CD4-positive, alpha-beta T cell treated with Interleukin-15 for 1 hour (primary cell): Measurements from ENCODE around the gene TEX14.
A peak's percentile ranks its signal among the peaks of the same experiment; 100 is the strongest.
"Not testable (repeated sequence)": the region's sequence is repeated elsewhere in the genome, so short reads cannot be mapped to it uniquely, and the experiment has no call there.

Experiments
- DNase-seq: peaks from one replicate; pipeline ENCODE4 v3.0.0-alpha.2; 2020

Gene TEX14

DNA sequence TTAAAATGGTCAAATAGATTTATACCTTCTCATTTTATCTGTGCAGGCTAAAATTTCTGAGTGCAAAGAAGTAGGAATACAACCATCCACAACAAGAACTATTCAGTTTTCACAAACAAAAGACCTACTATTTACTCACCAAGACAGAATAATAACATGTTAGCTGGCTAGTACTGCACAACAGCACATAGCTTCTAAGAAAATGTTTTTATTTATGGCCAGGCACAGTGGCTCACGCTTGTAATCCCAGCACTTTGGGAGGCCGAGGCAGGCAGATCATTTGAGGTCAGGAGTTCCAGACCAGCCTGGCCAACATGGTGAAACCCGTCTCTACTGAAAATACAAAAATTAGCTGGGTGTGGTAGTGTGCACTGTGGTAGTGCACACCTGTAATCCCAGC lies 136.7 kb downstream of the TEX14 start:
- not testable (repeated sequence) for DNase-seq

DNA sequence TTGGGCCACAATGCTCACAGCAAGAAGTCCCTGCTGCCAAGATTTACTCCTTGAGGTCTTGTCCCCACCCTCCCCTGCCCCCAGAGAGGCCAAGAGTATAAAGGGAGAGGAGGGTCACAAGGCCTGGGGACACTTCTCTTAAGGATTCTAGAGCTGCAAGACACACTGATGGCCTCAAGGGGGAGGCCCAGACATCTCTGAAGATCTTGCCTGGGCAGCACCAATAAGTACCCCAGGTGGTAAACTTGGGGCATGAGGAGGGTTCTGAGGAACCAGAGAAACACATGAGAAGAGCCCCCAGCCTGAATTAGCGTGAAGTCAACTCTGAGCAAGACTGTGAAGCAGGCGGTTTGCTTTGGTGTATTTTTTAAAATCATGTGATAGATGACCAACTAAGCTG lies 150.6 kb downstream of the TEX14 start:
- DNase-seq, result no peak

DNA sequence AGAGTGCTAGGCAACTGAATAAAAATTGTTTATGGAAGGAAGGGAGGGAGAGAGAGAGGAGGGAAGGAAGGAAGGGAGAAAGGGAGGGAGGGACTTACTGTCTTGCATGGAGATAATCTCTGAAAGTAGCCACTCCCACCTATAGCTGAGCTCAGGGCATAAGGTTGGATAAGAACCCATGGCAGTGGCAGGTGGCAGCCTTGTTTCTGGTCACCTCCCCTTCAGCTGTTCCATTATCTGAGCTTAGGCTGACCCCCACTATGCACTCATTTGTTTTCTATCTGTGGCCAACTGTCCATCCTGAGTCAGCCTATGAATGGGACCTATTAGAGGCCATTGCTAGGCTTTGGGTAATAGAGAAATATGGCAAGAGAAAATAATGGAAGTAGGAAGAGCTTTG lies 152.1 kb downstream of the TEX14 start:
- DNase-seq, result no peak

DNA sequence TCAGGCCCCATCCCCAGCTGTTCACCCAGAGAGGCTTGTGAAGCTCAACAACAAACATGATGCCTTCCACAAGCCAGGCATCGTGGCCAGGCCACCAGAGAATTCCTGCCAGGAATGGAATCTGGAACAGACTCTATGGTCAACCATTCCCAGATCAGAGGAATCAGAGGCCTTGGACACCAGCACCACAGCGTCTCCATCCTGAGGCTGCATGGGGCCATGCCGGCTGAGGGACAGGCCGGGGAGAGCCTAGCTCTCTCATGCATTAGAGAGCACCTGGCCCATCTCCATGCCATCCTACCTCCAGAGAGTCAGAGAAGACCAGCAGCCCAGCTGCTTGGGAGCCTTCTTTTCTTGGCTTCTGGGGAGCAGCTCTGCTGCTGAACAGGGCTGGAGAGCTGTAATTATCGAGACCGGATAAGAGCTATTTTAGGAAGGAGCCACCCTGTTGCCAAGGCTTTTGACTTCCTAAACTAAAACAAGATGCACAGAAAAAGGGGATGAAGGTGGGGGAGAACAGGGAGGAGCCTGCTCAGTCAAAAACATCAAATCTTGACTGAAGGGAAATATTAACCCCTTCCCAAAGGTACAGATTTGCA lies 152.9 kb downstream of the TEX14 start:
- no peak for DNase-seq

DNA sequence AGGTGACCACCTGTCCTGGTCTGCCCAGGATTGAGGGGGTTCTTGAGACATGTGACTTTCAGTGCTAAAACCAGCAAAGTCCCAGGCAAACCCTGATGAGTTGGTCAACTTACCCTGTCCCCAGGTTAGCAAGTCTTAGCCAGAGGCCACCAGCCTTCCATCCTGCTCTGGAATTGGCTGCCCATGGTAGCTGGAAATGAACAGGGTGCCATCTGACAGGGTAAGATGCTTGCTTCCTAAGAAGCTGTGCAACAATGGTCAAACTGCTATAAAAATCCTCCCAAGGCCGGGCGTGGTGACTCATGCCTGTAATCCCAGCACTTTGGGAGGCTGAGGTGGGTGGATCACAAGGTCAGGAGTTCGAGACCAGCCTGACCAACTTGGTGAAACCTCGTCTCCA lies 154.6 kb downstream of the TEX14 start:
- no peak for DNase-seq

DNA sequence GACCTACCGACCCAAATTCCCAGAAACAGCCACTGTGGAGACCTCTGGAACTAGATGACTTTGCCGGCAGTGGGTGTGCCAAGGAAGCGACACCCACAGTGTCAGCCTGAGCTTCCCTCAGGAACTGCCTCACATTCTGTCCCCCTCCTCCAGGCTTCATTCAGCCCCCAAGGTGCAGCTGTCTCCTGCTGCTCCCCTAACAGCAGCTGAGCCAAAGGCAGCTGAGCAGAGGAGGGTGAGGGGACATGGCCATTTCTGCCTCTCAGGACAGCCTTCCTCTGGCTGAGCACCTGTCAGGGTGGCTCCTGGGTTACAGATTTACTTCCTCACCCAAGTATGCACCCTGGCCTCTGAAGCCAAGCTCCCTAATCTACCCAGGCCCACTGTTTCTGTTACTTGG lies 155.3 kb downstream of the TEX14 start:
- DNase-seq, result no peak

DNA sequence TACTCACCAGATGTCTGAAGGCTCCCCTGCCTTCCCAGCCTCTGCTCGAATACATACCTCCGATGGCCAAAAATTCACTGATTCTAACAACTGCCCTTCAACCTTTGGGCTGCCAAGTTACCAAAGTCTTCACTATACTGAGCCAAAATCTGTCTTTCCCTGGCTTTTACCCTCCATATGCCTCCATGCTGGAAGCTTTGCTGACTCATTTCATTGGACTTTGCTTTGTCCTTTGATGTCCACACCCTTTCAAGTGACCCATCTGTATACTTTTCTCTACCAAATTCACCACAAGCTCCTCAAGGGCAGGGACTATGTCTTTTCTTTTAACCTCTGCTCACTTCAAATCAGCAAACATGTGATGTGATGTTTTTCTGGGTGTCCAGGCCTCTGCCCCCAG lies 156.4 kb downstream of the TEX14 start:
- DNase-seq, result no peak

DNA sequence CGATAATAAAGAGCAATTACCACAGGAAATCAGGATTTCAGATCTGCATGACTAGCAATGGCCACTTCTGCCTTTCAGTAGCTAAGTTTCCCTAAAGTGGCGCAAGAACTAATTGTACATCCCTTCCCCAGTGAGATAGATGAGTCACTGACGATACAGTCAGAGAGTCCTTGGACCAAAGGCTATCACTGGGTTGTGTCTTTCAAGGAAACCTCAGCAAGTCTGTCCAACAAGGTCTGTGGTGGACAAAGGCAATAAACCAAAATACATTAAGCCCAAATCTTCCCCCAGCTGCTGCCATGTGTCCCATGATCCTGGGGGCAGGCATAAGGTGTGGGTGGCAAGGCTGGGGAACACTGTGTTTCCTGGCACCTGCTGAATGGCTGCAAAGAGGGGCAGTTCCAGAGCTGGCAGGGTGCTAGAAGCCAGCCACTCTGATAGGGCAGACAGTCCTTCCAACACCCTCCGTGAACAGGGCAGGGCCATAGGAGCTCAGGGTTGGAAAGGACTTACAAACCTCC lies 156.9 kb downstream of the TEX14 start:
- peak; percentile 32 for DNase-seq

DNA sequence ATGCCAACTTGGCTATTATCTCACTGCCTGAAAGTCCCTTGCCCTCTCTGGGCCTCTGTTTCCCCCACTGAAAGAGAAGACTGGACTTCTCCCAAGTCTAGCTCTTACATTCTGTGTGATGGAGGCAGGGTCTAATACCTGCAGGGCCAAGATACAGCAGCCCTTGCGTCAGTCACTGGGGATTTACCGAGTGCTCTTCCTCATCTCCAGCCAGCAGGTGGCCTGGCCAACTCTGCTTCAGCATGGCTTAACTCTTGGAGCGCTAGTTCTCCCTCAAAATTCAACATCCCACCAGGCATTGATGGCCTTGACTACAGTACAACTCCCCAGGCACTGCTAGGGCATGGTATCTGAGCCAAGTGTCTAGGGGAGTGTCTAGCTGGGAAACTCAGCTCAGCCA lies 157.5 kb downstream of the TEX14 start:
- DNase-seq, result no peak

DNA sequence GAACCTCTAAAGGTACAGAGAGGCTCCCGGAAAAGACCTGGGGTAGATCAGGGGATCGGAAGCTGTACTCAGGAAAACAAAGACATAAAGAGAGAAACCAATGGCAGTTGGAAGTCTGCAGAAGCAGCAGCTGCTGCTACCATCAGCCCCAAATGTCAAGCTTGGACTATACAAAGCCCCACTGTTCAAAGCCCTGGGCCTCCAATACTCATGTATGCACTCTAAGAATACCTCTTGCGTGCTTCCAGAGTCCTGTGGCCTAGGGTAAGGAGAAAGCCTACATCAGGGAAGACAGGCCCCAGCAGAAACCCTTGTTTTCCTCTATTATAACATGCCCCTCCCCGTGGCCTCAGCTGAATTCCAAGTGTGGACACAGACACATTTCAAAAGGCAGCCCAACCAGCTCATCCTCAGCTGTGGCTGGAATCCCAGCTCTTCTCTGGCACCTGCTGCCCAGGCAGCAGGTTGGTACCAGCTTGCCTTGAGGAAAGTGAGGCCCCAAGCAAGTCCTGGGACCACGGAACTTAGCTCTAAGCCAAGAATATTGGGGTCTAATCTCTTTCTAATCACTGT lies 158.1 kb downstream of the TEX14 start:
- no peak for DNase-seq

DNA sequence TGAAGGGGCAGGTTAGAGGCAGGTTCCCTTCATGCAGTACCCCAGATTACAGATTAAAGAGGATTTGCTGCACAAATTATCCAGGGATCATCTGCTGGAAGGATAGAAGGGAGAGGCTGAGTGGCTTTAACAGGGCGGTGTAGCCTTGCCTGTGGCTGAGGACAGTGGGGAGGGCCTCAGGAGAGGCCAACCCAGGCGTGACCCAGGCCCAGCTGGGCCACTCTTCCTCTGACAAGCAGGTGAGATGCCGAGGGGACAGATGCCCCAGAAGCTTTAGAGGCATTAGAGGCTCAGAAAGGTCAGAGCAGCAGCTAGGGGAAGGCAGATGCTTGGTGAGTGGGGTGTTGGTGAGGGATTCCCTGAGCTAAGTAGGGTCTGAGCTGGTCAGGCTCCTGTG lies 159.3 kb downstream of the TEX14 start:
- DNase-seq, result no peak

DNA sequence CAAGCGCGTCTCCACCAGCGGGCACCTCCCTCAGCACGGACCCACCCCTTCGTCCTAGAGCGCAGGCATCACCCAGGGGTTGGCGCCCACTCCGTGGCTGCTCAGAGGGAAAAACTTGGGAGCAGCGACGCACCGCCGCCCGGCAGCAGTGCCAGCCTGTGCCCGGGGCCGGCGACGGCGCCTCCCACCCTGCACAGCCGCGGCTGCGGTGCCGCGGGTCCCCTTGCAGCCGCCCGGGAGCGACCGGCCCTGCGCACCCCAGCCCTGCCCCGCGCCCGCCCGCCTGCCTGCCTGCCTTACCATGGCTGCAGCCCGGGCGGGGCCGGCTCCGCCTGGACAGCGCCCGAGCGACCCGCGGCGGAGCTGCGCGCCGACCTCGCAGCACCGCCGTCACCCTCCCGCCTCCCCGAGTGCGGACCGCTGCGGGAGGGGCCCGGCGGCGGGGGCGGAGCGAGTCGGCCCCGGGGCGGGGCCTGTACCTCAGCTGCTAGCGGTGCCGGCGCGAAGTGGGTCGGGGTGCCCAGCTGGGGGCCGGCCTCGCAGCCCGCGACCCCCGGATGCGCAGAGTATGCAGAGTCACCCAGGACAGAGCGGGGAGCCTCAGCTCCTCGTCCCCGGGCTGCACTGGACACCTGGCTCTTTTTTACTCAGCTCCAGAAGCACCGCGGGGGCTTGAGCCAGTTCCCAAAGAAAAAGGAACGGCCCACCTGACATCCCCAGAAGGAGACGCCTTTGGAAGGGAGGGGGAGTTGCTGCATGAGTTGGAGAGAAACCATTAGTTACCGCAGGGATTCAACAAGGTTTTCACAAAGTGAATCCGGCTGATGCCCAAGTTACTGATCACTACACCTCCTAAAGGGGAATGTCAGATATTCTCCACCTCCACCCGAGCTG lies 159.9 kb downstream of the TEX14 start:
- DNase-seq, result peak; percentile 60

DNA sequence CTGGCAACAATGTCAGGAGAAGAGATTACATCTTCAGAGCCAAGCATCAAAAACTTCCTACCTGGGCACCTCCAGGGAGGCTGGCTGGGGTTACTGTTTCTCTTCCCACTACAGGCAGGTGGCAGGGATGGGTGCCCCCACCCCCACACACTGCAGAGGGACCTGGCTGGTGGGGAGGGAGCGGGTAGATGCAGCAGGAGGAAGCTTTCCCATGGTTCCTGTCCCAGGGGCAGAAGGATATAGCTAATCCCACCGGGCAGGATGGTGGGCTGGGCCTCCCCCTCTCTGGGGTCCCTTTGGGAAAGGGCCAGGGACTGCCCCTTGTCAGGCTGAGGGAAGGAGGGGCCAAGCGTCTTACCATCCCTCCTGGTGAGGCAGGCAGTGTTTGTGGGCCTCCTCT lies 160.7 kb downstream of the TEX14 start:
- DNase-seq, result no peak

DNA sequence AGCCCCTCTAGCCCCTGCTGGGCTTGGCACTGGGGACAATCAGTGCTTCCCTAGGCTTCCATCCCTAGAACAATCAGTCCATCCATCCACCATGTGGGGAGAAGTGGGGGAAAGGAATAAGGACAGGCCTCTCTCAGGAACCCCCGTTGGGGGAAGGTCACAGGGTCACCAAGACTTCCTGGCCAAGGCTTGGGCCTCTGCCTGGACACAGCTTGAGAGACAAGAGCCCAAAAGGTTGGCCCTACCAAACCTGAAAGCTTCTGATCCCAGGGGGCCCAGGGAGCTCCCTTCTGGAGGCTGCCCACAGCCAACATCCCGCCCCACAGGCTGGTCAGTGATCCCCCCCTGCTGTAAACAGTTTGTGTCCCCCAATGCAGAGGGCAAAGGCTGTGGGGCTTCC lies 161.2 kb downstream of the TEX14 start:
- DNase-seq, result no peak

DNA sequence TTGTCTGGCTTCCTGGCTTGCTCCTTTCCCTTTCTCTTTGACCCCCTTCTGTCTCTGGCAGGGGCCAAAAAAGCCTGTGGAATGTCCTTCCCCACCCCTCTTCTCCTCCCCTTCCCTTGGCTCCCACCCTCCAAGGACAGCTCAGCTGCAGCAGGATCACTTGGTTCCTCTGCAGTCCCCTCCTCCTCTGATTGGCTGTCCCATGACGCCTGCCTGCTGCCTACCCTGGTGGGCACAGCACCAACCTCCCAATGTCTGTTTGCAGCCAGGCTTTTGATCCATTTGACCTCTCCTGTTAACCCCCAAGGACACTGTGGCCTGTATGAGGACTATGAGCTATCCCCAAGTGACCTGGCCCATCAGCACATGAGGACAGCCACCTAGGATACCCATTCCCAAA lies 162.6 kb downstream of the TEX14 start:
- no peak for DNase-seq

DNA sequence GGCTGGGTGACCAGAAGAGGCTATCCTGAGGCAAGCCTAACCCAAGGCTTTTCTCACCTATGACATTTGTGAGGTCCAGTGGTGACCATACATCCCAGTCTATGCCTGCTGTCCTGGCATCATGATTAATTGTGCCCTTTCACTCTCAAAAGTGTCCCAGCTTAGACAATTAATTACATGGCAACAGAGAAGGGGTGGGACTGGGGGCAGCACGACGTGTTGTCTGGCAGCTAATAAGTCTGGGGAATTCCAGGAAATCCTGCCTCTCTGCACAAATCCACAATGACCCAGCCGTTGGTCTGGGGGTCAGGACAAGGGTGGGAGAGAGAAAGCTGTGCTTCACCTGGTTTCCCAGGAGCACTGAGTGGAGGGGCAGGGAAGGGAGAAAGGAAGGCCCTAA lies 163.4 kb downstream of the TEX14 start:
- DNase-seq, result no peak

DNA sequence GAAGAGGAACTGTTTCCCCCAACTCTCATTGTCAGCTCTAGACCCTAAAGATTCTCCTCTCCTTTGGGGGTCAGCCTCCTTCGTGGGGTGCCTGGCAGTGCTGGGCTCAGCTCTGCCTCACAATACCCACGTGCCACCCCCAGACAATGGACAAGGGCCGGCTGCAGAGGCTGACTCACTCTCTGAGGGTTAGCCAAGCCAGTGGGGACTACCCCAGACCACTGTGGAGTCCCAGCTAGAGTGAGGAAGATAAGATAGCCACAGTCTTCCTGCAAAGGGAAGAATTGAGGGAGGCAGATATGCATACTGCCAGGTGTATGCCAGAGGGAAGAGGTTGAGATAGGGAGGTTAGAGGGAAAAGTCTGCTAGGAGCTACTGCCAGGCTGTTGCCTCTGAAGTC lies 163.9 kb downstream of the TEX14 start:
- no peak for DNase-seq

DNA sequence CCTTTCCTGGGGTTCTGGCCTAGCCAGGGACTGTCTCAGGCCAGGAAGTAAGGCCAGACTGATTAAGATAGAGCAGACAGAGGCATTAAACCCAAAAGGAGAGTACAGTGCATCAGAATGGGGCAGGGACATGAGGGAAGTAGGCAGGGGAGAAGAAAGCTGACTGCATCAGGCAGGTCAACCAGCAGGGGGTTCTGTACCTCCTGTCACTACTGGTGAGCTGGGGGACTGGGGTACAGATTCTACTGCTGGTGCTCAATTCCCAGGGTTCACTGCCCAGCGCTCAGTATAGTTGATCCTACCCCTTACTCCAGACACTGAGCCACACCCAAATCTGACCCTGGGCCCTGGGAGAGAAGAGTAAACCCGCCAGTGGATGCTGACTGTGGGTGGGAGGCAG lies 164.5 kb downstream of the TEX14 start:
- DNase-seq, result no peak

DNA sequence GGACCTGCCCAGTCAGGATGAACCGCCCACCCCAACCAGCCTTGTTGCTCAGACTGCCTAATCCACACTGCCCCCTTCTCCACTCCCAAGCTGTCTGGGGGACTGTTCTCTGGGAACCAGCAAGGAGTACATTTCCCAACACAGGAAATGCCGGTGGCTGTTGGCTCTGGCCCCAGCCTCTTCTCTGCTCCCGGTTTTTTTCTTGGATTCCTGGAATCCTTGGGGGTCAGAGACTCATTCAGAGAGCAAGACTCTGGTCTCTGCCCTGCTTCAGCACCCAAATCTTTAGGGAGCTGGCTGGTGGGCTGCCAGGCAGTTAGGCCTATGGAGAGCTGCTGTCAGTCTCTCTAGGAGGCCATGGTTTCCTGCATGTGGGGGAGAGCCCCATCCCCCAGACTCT lies 166.6 kb downstream of the TEX14 start:
- no peak for DNase-seq

DNA sequence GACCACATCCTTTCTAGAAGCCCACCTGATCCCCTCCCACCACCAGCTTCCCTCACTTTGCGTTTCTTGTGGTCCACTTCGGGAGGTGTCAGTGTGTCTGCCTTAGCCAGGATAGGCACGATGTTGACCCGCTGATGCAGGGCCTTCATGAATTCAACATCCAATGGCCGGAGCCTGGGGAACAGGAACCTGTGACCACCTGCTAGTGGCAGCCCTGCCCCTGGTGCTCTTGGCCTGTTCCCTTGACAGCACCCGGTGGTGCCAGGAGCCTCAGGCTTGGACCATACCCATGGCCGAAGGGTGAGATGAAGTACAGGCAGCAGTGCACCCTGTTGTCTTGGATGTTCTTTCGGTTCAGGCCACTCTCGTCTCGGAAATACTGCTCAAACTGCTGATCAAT lies 170.2 kb downstream of the TEX14 start:
- DNase-seq, result no peak

DNA sequence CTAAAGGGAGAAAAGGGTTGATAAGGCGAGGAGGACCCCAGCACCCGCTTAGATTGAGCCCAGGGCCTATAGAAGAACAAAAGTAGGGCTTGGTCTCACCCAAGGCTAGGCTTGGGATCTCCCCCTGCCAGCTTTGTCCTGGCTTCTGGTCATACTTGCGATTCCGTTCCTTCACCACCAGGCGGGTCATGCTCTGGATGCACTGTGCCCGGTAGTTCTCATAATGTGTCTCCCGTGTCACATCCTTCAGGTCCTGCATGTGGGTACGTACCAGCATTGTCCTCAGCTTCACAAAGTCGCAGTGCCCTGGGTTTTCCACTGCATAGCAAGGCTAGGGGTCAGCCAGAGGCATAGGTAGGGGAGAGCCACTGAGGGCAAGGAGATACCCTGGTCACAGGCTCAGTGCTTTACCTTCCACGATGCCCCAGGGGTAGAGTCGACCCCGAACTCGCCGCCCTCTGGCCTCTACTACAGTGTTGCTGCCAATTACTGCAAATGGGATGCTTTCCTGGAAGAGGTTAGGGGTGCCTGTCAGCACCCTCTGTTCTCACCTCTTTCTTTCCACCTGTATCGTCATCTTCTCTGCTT lies 170.9 kb downstream of the TEX14 start:
- no peak for DNase-seq

DNA sequence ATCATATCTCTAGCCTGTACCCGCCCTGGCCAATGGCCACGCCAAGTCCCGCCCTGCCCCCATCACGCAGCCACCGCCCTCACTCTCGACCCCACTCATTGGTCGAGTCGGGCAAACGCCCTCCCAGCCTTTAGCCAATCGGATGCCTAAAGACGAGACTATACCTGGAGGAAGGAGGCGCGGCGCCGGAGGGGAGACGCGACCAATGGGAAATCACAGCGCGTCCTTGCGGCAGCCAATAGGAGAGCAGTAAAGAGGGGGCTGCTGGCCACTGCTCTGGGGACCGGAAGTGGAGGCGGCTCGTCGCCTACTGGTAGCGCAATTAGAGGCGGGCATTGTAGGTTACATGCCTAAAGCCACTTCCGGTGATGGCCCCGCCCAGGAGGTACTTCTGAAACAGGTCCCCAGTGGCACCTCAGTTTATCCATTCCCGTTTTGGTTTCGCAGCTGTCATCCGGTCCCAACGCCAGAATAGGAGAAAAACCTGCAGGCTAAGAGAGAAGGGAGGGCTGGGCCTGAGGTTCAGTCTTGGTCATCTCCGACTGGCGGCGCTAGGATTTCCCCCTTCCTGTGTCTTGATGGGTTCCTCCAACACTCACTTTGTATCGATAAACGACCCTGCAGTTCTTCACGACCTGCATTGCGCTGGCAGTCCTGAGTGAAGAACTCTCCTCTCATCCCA lies 173.8 kb downstream of the TEX14 start:
- peak; percentile 100 for DNase-seq

DNA sequence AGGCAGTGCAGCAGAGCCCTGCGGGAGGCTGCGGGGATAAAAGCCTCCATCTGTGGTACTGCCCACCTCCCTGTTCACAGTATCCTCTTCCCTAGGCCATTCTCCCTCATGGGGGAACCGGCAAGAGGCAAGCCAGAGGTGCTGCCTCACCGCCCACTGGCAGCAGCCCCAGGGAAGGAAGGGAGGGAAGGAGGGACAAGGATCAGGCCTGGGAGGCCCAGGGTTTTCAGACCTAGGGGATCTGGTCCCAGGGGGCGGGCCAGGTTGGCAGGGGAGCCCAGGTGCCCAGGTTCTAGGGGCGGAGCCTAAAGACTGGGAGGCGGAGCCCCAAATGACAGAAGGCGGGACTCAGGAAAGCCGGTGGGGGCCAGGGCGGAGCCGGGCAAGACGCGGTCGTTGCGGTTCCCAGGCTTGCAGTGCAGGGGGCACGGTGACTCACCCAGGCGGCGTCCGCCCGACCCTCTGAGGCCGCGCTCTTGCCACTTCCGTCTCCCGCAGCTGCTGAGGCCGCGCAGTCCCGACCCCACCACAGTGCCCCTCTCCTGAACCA lies 174.4 kb downstream of the TEX14 start:
- DNase-seq, result no peak
